Spinal cord (tissue), 10 donors: ENCODE data around the gene KRT85. TPM values are rescaled to one million over a fixed set of nuclear protein-coding genes. Genes with fewer than 3 reads are reported as not detected.

Experiments used
- DNase-seq, 6 donors: peaks; one replicate each; pipeline versions ENCODE4 v3.0.0 to v3.0.0-alpha.2; 2013 to 2015; ENCODE audit warnings: low spot score in 6 of 6, low read depth in 4 of 6
- H3K27ac ChIP-seq: one replicate; pipeline ENCODE4 v1.5.1; 2013; ENCODE audit warnings: low read depth, low read length, control low read depth
- H3K27me3 ChIP-seq: one replicate; pipeline ENCODE4 v1.6.1; 2013; ENCODE audit warnings: low read length; ENCODE audit not compliant: control insufficient read depth, insufficient read depth
- H3K36me3 ChIP-seq: one replicate; pipeline ENCODE4 v1.6.1; 2013; ENCODE audit warnings: low read length; ENCODE audit not compliant: control insufficient read depth, insufficient read depth
- H3K4me1 ChIP-seq: one replicate; pipeline ENCODE4 v1.6.1; 2013; ENCODE audit warnings: low read length; ENCODE audit not compliant: control insufficient read depth, insufficient read depth
- H3K4me3 ChIP-seq: one replicate; pipeline ENCODE4 v1.5.1; 2013; ENCODE audit warnings: low read depth, low read length, control low read depth
- H3K9me3 ChIP-seq: one replicate; pipeline ENCODE4 v1.6.1; 2013; ENCODE audit warnings: low read length; ENCODE audit not compliant: control insufficient read depth, insufficient read depth
- WGBS: methylation state at CpG from one replicate; pipeline ENCODE4 v1.1.5; 2013; ENCODE audit warnings: missing lambda C conversion rate; ENCODE audit not compliant: insufficient coverage; 5-methylcytosine and 5-hydroxymethylcytosine counted together
- polyA plus RNA-seq, 2 donors: library from polyadenylated mRNA; unstranded; fragments of 120-200 nt; gene quantifications; one replicate each; pipeline ENCODE4 v1.2.1, GENCODE V29; 2013; ENCODE audit not compliant: insufficient read length in 2 of 2
- total RNA-seq, 2 donors: library from RNA; depleted of rRNA in 1 of 2; stranded (reverse); fragments of 120-200 nt in 1 of 2; fragments of >200 nt in 1 of 2; gene quantifications; one replicate each; pipeline versions ENCODE4 v1.2.3 to v1.2.4, GENCODE V29; 2013 to 2014
- donor health status: healthy.

Gene KRT85
- total and polyA plus RNA-seq, 4 donors = not detected

GRCh38 chr12:52383331-52383730, 16.1 kb upstream of the KRT85 start:
- DNase-seq = no peak
- Histone ChIP-seq H3K27ac (no peak overlapping the region), H3K4me1 (no peaks in the 10 kb centered on the region), H3K36me3 (no peaks in the 10 kb centered on the region), H3K27me3 (no peaks in the 10 kb centered on the region), H3K9me3 (no peaks in the 10 kb centered on the region), H3K4me3 (no peak overlapping the region)
- WGBS = 97% methylated on average over 3 of the region's 3 CpGs

- Histone ChIP-seq H3K9me3 (no peaks in the 10 kb centered on the region), H3K4me1 (no peaks in the 10 kb centered on the region), H3K4me3 (no peak overlapping the region), H3K27ac (no peak overlapping the region), H3K36me3 (no peaks in the 10 kb centered on the region), H3K27me3 (no peaks in the 10 kb centered on the region)
- WGBS = no CpG with 5 or more reads among the region's 2 CpGs
- no peak for DNase-seq
Observed at GRCh38 chr12:52382854-52383253, 15.6 kb upstream of the KRT85 start.

GRCh38 chr12:52381206-52381605, 13.9 kb upstream of the KRT85 start:
- no peaks in the 10 kb centered on the region for H3K4me1 ChIP-seq
- no peaks in the 10 kb centered on the region for H3K27me3 ChIP-seq
- H3K9me3 ChIP-seq = no peaks in the 10 kb centered on the region
- 95% methylated on average over 7 of the region's 8 CpGs for WGBS
- no peak overlapping the region for H3K27ac ChIP-seq
- H3K36me3 ChIP-seq = no peaks in the 10 kb centered on the region
- no peak overlapping the region for H3K4me3 ChIP-seq
- no peak for DNase-seq

GRCh38 chr12:52380271-52380694, 13.0 kb upstream of the KRT85 start:
- WGBS = 54% methylated on average over 15 of the region's 15 CpGs
- Histone ChIP-seq H3K27me3 (no peaks in the 10 kb centered on the region), H3K36me3 (no peaks in the 10 kb centered on the region), H3K4me1 (no peaks in the 10 kb centered on the region), H3K9me3 (no peaks in the 10 kb centered on the region), H3K27ac (no peak overlapping the region), H3K4me3 (no peak overlapping the region)
- DNase-seq = peak in 2 of 6 donors; percentile 19 to 75

GRCh38 chr12:52379536-52379935, 12.3 kb upstream of the KRT85 start:
- no peaks in the 10 kb centered on the region for H3K36me3 ChIP-seq
- no peak overlapping the region for H3K27ac ChIP-seq
- H3K27me3 ChIP-seq = no peaks in the 10 kb centered on the region
- no peak for DNase-seq
- no peaks in the 10 kb centered on the region for H3K4me1 ChIP-seq
- H3K9me3 ChIP-seq = no peaks in the 10 kb centered on the region
- H3K4me3 ChIP-seq = no peak overlapping the region
- WGBS = 93% methylated on average over 3 of the region's 6 CpGs

GRCh38 chr12:52378091-52378490, 10.8 kb upstream of the KRT85 start:
- Histone ChIP-seq H3K4me1 (no peaks in the 10 kb centered on the region), H3K27ac (no peak overlapping the region), H3K27me3 (no peaks in the 10 kb centered on the region), H3K4me3 (no peak overlapping the region), H3K36me3 (no peaks in the 10 kb centered on the region), H3K9me3 (no peaks in the 10 kb centered on the region)
- 77% methylated on average over 17 of the region's 19 CpGs for WGBS
- DNase-seq = no peak

GRCh38 chr12:52377266-52377665, 10.0 kb upstream of the KRT85 start:
- DNase-seq = no peak
- Histone ChIP-seq H3K36me3 (no peaks in the 10 kb centered on the region), H3K4me1 (no peaks in the 10 kb centered on the region), H3K27ac (no peak overlapping the region), H3K4me3 (no peak overlapping the region), H3K9me3 (no peaks in the 10 kb centered on the region), H3K27me3 (no peaks in the 10 kb centered on the region)
- WGBS = 85% methylated on average over 4 of the region's 8 CpGs

- peaks cover 15% of the 10 kb centered on the region for H3K4me1 ChIP-seq
- H3K27ac ChIP-seq = no peak overlapping the region
- no peaks in the 10 kb centered on the region for H3K9me3 ChIP-seq
- peaks cover 2% of the 10 kb centered on the region for H3K27me3 ChIP-seq
- DNase-seq = peak; percentile 64 to 97 (median 80)
- H3K4me3 ChIP-seq = no peak overlapping the region
- H3K36me3 ChIP-seq = no peaks in the 10 kb centered on the region
- WGBS = 3% methylated on average over 4 of the region's 10 CpGs
Observed at GRCh38 chr12:52372216-52373154, 5.2 kb upstream of the KRT85 start.

- peak overlapping the region; percentile 69 for H3K27ac ChIP-seq
- H3K4me1 ChIP-seq = peaks cover 15% of the 10 kb centered on the region
- DNase-seq = no peak
- H3K36me3 ChIP-seq = no peaks in the 10 kb centered on the region
- H3K4me3 ChIP-seq = no peak overlapping the region
- no peaks in the 10 kb centered on the region for H3K9me3 ChIP-seq
- H3K27me3 ChIP-seq = peaks cover 2% of the 10 kb centered on the region
- 64% methylated on average over 3 of the region's 3 CpGs for WGBS
Observed at GRCh38 chr12:52371716-52372115, 4.4 kb upstream of the KRT85 start.
